Loucy (cell line): ENCODE measurements around the gene EPN1.

ENCODE experiments used
- H2AFZ ChIP-seq: fragments of 200-600 bp; sonication (generic); 2 replicates; pipeline ENCODE4 v1.6.0; 2016; ENCODE audit warnings: antibody characterized with exemption, mild to moderate bottlenecking, low read length, moderate library complexity
- H3F3A ChIP-seq: fragments of 200-600 bp; 2 replicates; pipeline ENCODE4 v1.6.0; 2016; ENCODE audit warnings: antibody characterized with exemption, low read depth, mild to moderate bottlenecking
- H3K27me3 ChIP-seq: fragments of 200-600 bp; sonication (generic); 2 replicates; pipeline ENCODE4 v1.6.1; 2014; ENCODE audit warnings: low read length, mild to moderate bottlenecking; ENCODE audit not compliant: insufficient read depth, poor library complexity, severe bottlenecking
- H3K36me3 ChIP-seq: fragments of 200-600 bp; sonication (generic); 2 replicates; pipeline ENCODE4 v1.6.1; 2016; ENCODE audit warnings: low read length; ENCODE audit not compliant: insufficient read depth
- H3K4me1 ChIP-seq: fragments of 200-600 bp; sonication (generic); 2 replicates; pipeline ENCODE4 v1.5.1; 2014; ENCODE audit warnings: low read length, mild to moderate bottlenecking; ENCODE audit not compliant: insufficient read depth, poor library complexity, severe bottlenecking
- H3K4me2 ChIP-seq: fragments of 200-600 bp; sonication (generic); 2 replicates; pipeline ENCODE4 v1.6.0; 2014; ENCODE audit warnings: antibody characterized with exemption, low read length, low read depth, mild to moderate bottlenecking; ENCODE audit not compliant: poor library complexity, severe bottlenecking
- H3K4me3 ChIP-seq: fragments of 200-600 bp; sonication (generic); 2 replicates; pipeline ENCODE4 v1.5.1; 2014; ENCODE audit warnings: low read length, mild to moderate bottlenecking, mixed read lengths; ENCODE audit not compliant: poor library complexity, severe bottlenecking
- H3K79me2 ChIP-seq: fragments of 200-600 bp; sonication (generic); 2 replicates; pipeline ENCODE4 v1.6.1; 2014; ENCODE audit warnings: low read length; ENCODE audit not compliant: insufficient read depth
- H3K9ac ChIP-seq: fragments of 200-600 bp; sonication (generic); 2 replicates; pipeline ENCODE4 v1.6.0; 2014; ENCODE audit warnings: mild to moderate bottlenecking, low read depth, low read length, moderate library complexity; ENCODE audit not compliant: poor library complexity, severe bottlenecking
- H3K9me2 ChIP-seq: fragments of 200-600 bp; sonication (generic); replicated peaks from 2 replicates; pipeline ENCODE4 v1.6.1; 2016; ENCODE audit warnings: low read depth, low read length, mixed read lengths
- H3K9me3 ChIP-seq: fragments of 200-600 bp; sonication (generic); 2 replicates; pipeline ENCODE4 v1.6.1; 2014; ENCODE audit warnings: mild to moderate bottlenecking, antibody characterized with exemption, low read length, low read depth; ENCODE audit not compliant: insufficient read depth
- H4K20me1 ChIP-seq: fragments of 200-600 bp; sonication (generic); 2 replicates; pipeline ENCODE4 v1.6.0; 2014; ENCODE audit warnings: antibody characterized with exemption, low read length, mild to moderate bottlenecking; ENCODE audit not compliant: insufficient read depth, poor library complexity, severe bottlenecking
- CTCF ChIP-seq: fragments of 200-600 bp; sonication (generic); conservative IDR thresholded peaks from 2 replicates; pipeline ENCODE4 v1.5.1; 2014; ENCODE audit warnings: mild to moderate bottlenecking, antibody characterized with exemption, low read length
- EZH2phosphoT487 ChIP-seq: fragments of 200-600 bp; IDR thresholded peaks from 2 replicates; pipeline ENCODE4 v1.6.1; 2018; ENCODE audit warnings: antibody characterized with exemption, mild to moderate bottlenecking, moderate library complexity, borderline replicate concordance

Gene EPN1

DNA sequence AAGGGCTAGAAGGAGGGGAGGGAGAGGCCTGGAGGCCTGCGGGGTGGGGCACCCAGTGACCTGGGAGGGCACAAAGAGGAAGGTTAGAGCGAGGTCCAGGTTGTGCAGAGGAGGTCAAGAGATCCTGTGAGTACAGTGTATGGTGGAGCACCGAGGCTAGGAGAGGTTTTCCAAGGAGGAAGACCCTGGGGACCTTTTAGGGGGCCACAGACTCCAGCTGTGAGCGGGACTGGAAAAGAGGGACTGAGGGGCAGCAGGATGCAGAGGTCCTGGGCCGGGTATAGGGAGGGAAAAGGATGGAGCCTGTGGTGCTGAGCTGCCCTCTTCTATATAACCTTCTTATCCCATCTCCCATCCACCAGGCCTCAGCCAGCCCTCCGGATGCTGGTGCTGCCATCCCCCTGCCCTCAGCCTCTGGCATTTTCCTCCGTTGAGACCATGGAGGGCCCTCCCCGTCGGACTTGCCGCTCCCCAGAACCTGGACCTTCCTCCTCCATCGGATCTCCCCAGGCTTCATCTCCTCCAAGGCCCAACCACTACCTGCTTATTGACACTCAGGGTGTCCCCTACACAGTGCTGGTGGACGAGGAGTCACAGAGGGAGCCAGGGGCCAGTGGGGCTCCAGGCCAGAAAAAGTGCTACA, 30.7 kb upstream of the EPN1 start:
- Histone ChIP-seq H3F3A (no peaks in the 10 kb centered on the region), H4K20me1 (peaks cover 4% of the 10 kb centered on the region), H3K9me2 (no peaks in the 10 kb centered on the region), H3K9ac (peak overlapping the region; percentile 85), H3K4me2 (peak overlapping the region; percentile 100), H2AFZ (no peak overlapping the region), H3K27me3 (no peaks in the 10 kb centered on the region), H3K36me3 (no peaks in the 10 kb centered on the region; the same call in 1 of the 2 replicates), H3K9me3 (no peaks in the 10 kb centered on the region), H3K4me1 (peaks cover 36% of the 10 kb centered on the region), H3K79me2 (peaks cover 74% of the 10 kb centered on the region), H3K4me3 (peak overlapping the region; percentile 96)
- TF ChIP-seq CTCF (no peak), EZH2phosphoT487 (no peak)

- Histone ChIP-seq H3K4me2 (peak overlapping the region; percentile 100), H4K20me1 (peaks cover 4% of the 10 kb centered on the region), H3K9me2 (no peaks in the 10 kb centered on the region), H3K36me3 (no peaks in the 10 kb centered on the region; the same call in 1 of the 2 replicates), H3K9ac (peak overlapping the region; percentile 85), H3F3A (no peaks in the 10 kb centered on the region), H3K4me3 (peak overlapping the region; percentile 96), H3K9me3 (no peaks in the 10 kb centered on the region), H2AFZ (no peak overlapping the region), H3K4me1 (peaks cover 35% of the 10 kb centered on the region), H3K27me3 (no peaks in the 10 kb centered on the region), H3K79me2 (peaks cover 72% of the 10 kb centered on the region)
- TF ChIP-seq CTCF (no peak), EZH2phosphoT487 (no peak)
These were observed 30.0 kb upstream of the EPN1 start for GRCh38 chr19:55644842-55645511.

DNA sequence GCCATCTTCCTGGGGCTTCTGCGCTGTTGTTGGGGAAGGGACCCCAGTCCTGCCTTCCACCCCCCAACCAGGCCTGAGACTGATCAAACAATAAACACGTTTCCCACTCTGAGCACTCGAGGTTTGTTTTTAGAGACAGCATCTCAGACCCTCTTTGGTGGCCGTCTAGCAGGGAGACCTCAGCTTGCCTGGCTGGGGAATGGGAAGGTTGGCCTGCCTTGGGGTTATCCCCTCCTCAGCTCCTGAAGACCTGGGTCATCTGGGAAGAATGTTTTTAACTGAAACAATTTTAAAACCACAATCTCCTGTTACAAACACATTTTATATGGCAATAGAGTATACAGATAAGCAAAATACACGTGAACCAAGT, 29.5 kb upstream of the EPN1 start:
- Histone ChIP-seq H3K79me2 (peaks cover 67% of the 10 kb centered on the region), H3K4me2 (peak overlapping the region; percentile 100), H2AFZ (no peak overlapping the region), H3K9me3 (no peaks in the 10 kb centered on the region), H3K9me2 (no peaks in the 10 kb centered on the region), H3F3A (no peaks in the 10 kb centered on the region), H3K36me3 (no peaks in the 10 kb centered on the region; the same call in 1 of the 2 replicates), H3K27me3 (no peaks in the 10 kb centered on the region), H3K4me1 (peaks cover 32% of the 10 kb centered on the region), H3K9ac (no peak overlapping the region), H4K20me1 (peaks cover 4% of the 10 kb centered on the region), H3K4me3 (no peak overlapping the region)
- TF ChIP-seq CTCF (no peak), EZH2phosphoT487 (no peak)
